Tibial nerve (tissue), 4 donors: ENCODE data around the gene WNT11. TPM values are rescaled to one million over a fixed set of nuclear protein-coding genes. Genes with fewer than 3 reads are reported as not detected.

Experiments
- DNase-seq, 2 donors: peaks; one replicate each; pipeline ENCODE4 v3.0.0-alpha.2; 2019; ENCODE audit warnings: low spot score in 2 of 2
- H3K27ac ChIP-seq, 4 donors: fragments of 200-600 bp; sonication (generic) in 3 of 4; one replicate each; pipeline ENCODE4 v1.5.1; 2017 to 2019; ENCODE audit warnings: mild to moderate bottlenecking in 1 of 4
- H3K27me3 ChIP-seq, 2 donors: fragments of 200-600 bp; sonication (generic) in 1 of 2; one replicate each; pipeline versions ENCODE4 v1.5.1 to v1.6.0; 2017 to 2019
- H3K36me3 ChIP-seq, 3 donors: fragments of 200-600 bp; sonication (generic); one replicate each; pipeline ENCODE4 v1.5.1; 2018 to 2019
- H3K4me1 ChIP-seq, 4 donors: fragments of 200-600 bp; sonication (generic) in 3 of 4; one replicate each; pipeline ENCODE4 v1.5.1; 2017 to 2019
- H3K4me3 ChIP-seq, 4 donors: fragments of 200-600 bp; sonication (generic) in 3 of 4; one replicate each; pipeline ENCODE4 v1.5.1; 2017 to 2019; ENCODE audit warnings: mild to moderate bottlenecking in 1 of 4, moderate library complexity in 1 of 4
- H3K9me3 ChIP-seq, 4 donors: fragments of 200-600 bp; sonication (generic) in 3 of 4; one replicate each; pipeline ENCODE4 v1.5.1; 2017 to 2019
- EP300 ChIP-seq, 2 donors: sonication (generic); formaldehyde crosslinking; IDR thresholded peaks; one replicate each; pipeline ENCODE4 v1.6.1; 2017; ENCODE audit warnings: antibody characterized with exemption in 2 of 2, mild to moderate bottlenecking in 1 of 2
- POLR2A ChIP-seq, 2 donors: fragments of 450-650 bp; IDR thresholded peaks; one replicate each; pipeline ENCODE4 v1.6.1; 2017; ENCODE audit warnings: antibody characterized with exemption in 2 of 2, mild to moderate bottlenecking in 2 of 2, moderate library complexity in 2 of 2
- WGBS, 2 donors: methylation state at CpG; one replicate each; pipeline ENCODE4 v1.1.5; 2018; 5-methylcytosine and 5-hydroxymethylcytosine counted together
- total RNA-seq, 4 donors: library from RNA; depleted of rRNA; stranded (reverse); fragments of >200 nt; gene quantifications; one replicate each; pipeline ENCODE4 v1.1.0, GENCODE V29; 2016
- TF ChIP-seq, protein P1 (sequence below), 5 experiments: fragments of 200-600 bp in 3 of 5; fragments of 450-650 bp in 2 of 5; sonication (generic) in 3 of 5; IDR thresholded peaks; one replicate each; pipeline ENCODE4 v1.5.1; 2016 to 2019; ENCODE audit warnings: antibody characterized with exemption in 5 of 5, mild to moderate bottlenecking in 3 of 5, moderate library complexity in 2 of 5

WNT11 gene
- total RNA-seq, 4 donors from 2014 or later: 14.2 to 65.7 (median 27.5) TPM

DNA sequence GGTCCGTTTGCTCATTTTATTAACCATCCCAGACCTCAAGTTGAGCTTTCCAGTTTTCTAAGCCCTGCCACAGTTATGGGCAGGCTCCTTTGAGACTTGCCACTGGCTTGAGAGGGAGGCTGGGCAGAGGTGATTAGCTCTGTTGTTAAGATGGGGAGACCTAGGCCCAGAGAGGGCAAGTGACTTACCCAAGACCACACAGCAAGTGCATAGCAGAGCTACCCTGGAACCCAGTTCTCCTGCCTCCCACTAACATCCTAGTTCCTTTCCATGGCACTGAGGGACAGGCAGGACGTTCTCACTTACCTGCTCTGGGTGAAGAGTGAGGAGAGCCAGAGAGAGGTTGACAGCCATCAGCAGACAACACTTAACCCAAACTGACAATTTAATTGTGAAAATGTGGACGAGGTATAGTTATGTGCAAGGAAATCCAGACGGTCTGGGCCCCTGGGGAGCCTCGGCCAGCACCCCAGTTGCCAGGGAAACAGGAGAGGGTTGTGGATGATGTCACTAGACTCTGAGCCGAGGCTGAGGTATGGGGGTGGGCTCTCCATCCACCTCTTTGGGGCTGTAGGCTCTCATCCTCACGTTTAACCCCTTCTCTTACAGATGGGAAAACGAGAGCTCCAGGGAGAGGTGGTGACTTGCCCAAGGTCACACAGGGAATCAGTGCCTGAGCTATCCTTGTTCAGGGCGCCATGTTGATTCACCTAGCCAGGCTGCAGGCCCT lies 12.3 kb upstream of the WNT11 start:
- no peak for TF ChIP-seq POLR2A (IDR thresholded peaks at IDR 0.05)
- TF ChIP-seq EP300 (IDR thresholded peaks at IDR 0.05): no peak
- TF ChIP-seq, protein P1, sequence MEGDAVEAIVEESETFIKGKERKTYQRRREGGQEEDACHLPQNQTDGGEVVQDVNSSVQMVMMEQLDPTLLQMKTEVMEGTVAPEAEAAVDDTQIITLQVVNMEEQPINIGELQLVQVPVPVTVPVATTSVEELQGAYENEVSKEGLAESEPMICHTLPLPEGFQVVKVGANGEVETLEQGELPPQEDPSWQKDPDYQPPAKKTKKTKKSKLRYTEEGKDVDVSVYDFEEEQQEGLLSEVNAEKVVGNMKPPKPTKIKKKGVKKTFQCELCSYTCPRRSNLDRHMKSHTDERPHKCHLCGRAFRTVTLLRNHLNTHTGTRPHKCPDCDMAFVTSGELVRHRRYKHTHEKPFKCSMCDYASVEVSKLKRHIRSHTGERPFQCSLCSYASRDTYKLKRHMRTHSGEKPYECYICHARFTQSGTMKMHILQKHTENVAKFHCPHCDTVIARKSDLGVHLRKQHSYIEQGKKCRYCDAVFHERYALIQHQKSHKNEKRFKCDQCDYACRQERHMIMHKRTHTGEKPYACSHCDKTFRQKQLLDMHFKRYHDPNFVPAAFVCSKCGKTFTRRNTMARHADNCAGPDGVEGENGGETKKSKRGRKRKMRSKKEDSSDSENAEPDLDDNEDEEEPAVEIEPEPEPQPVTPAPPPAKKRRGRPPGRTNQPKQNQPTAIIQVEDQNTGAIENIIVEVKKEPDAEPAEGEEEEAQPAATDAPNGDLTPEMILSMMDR (IDR thresholded peaks at IDR 0.05): no peak
- Histone ChIP-seq H3K4me3 (no peak overlapping the region), H3K27me3 (no peaks in the 10 kb centered on the region), H3K4me1 (no peaks in the 10 kb centered on the region), H3K36me3 (no peaks in the 10 kb centered on the region), H3K27ac (no peak overlapping the region), H3K9me3 (no peaks in the 10 kb centered on the region)
- WGBS, 2 donors: 61 to 65% methylated on average over 9 of the region's 9 CpGs
- DNase-seq: no peak

DNA sequence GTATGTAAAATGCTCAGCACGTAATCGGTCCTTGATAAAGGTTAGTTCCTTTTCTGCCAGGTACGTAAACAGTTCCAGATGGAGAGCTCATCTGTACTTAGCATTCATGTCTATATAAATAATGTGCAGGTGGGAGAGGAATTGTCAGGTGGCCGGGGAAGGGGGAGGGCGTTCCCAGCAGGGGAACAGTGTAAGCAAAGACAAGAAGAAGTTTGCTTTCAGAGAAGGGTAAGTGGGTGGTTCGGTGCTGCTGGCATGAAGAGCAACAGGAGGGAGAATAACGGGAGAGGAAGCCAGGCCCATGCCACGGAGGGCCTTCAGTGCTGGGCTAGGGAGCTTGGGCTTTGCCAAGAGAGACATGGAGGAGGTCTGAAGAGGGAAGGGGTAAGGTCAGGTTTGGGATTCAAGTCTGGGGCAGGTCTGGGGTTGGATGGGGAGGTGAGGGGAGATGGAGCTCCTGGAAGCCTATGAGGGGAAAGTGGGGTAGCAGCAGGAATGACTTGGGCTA lies 11.4 kb upstream of the WNT11 start:
- no peak for DNase-seq
- Histone ChIP-seq H3K27me3 (no peaks in the 10 kb centered on the region), H3K27ac (no peak overlapping the region), H3K9me3 (no peaks in the 10 kb centered on the region), H3K4me3 (no peak overlapping the region), H3K36me3 (no peaks in the 10 kb centered on the region), H3K4me1 (no peaks in the 10 kb centered on the region)
- 83% methylated on average over 8 of the region's 8 CpGs for WGBS, 2 donors
- TF ChIP-seq, protein P1 (IDR thresholded peaks at IDR 0.05): no peak
- no peak for TF ChIP-seq POLR2A (IDR thresholded peaks at IDR 0.05)
- no peak for TF ChIP-seq EP300 (IDR thresholded peaks at IDR 0.05)

DNA sequence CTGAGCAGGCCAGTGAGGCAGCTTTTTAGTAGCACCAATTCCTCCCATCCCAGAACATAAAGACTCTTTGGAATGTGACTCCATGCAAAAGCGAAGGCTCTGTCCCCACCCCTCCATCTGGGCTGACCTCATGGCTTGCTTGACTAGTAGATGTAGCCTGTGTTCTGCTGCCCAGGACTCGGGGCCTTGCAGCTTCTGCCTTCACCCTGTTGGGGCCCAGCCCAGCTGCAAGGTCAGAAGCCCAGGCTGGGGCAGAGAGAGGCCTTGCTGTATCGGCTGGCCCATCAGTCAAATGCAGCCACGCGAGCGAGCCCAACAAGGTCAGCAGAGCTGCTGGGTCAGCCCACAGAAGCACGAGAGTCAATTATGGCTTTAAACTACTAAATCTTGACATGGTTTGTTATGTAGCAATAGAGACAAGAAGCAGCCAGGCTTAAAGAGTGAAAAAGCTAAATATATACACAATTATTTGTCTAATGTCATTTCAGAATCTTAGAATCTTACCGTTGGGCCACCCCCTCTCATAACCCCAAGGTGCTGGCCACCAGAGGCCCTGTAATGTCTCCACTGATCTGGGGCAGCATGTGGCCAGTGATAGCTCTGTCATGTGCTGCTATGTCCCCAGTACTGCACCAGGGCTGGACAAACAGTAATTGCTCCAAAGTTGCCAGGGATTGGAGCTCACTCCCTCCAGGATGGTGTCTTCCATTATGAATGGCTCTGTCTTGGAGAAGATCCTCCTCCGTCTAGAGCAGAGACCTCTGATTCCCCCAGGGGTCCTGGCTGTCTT lies 10.4 kb upstream of the WNT11 start:
- TF ChIP-seq POLR2A (IDR thresholded peaks at IDR 0.05) (no peak), EP300 (IDR thresholded peaks at IDR 0.05) (no peak)
- TF ChIP-seq, protein P1 (IDR thresholded peaks at IDR 0.05): no peak
- Histone ChIP-seq H3K4me1 (no peaks in the 10 kb centered on the region), H3K27ac (no peak overlapping the region), H3K36me3 (no peaks in the 10 kb centered on the region), H3K9me3 (no peaks in the 10 kb centered on the region), H3K27me3 (no peaks in the 10 kb centered on the region), H3K4me3 (no peak overlapping the region)
- 55 to 60% methylated on average over 8 to 9 of the region's 9 CpGs for WGBS, 2 donors
- DNase-seq: no peak

DNA sequence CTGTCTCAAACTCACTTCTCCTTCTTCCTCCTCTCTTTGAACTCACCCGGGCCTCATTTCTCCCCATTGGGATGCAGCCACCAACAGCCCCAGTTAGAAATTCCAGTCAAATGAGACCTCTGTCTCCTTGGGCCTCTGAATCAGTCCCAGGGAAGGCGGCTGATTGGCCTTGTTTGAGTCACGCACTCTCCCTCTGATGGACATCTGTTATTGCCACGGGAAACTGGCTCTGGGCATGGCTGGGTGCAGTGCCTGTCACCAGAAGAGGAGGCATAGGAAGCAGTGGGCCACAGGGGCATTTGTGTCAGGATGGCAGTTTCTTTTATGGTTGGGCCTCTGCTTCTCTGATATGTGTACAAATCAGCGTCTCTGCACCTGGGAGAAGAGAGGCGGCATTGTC lies 9.6 kb upstream of the WNT11 start:
- Histone ChIP-seq H3K9me3 (no peaks in the 10 kb centered on the region), H3K27ac (no peak overlapping the region), H3K4me3 (no peak overlapping the region), H3K27me3 (peaks cover 0 to 2% of the 10 kb centered on the region in 2 donors), H3K36me3 (no peaks in the 10 kb centered on the region), H3K4me1 (peaks cover 0 to 3% (median 0%) of the 10 kb centered on the region in 4 donors)
- 75 to 81% methylated on average over 6 of the region's 6 CpGs for WGBS, 2 donors
- DNase-seq: no peak
- TF ChIP-seq EP300 (IDR thresholded peaks at IDR 0.05) (no peak), POLR2A (IDR thresholded peaks at IDR 0.05) (no peak)
- TF ChIP-seq, protein P1 (IDR thresholded peaks at IDR 0.05): no peak
